PC-3 (cell line): ENCODE data around the gene NHSL1. TPM values are rescaled to one million over a fixed set of nuclear protein-coding genes. Genes with fewer than 3 reads are reported as not detected.
A peak's percentile ranks its signal among the peaks of the same experiment; 100 is the strongest.

Source experiments
- ATAC-seq: fragments of 200-7000 bp; cut with Tn5 transposase; 2 replicates; pipeline ENCODE4 v1.9.1; 2020; ENCODE audit warnings: mild to moderate bottlenecking, moderate library complexity
- BruUV-seq: library from RNA; stranded (reverse); fragments of 400-500 nt; replicated peaks from 2 replicates; lab custom pipeline; 2021; lab: Mats Ljungman, UMichigan
- CTCF ChIA-PET: fragments of 300-600 bp; sonication (Branson Sonifier 250); formaldehyde crosslinking; loops from one replicate; lab custom pipeline; 2022; ENCODE audit warnings: antibody characterized with exemption; lab: Charles Lee
- POLR2A ChIA-PET: fragments of 300-600 bp; sonication (Branson Sonifier 250); formaldehyde crosslinking; loops from one replicate; lab custom pipeline; 2022; ENCODE audit warnings: antibody characterized with exemption; ENCODE audit not compliant: unreplicated experiment; lab: Charles Lee
- DNase-seq: peaks from one replicate; pipeline ENCODE4 v3.0.0-alpha.2; 2015
- H2AFZ ChIP-seq: fragments of 300-600 bp; sonication (generic); 2 replicates; pipeline ENCODE4 v1.6.0; 2016; ENCODE audit warnings: antibody characterized with exemption, low read length
- H3F3A ChIP-seq: fragments of 300-600 bp; sonication (generic); one replicate; pipeline ENCODE4 v1.6.0; 2017; ENCODE audit warnings: antibody characterized with exemption, low read length, control low read depth, mild to moderate bottlenecking; ENCODE audit not compliant: unreplicated experiment
- H3K27ac ChIP-seq: fragments of 300-600 bp; sonication (generic); 2 replicates; pipeline ENCODE4 v1.5.1; 2016; ENCODE audit warnings: mild to moderate bottlenecking, low read length
- H3K27me3 ChIP-seq: fragments of 300-600 bp; sonication (generic); 2 replicates; pipeline ENCODE4 v1.6.1; 2016; ENCODE audit warnings: low read length, mixed read lengths
- H3K36me3 ChIP-seq: fragments of 300-600 bp; sonication (generic); 2 replicates; pipeline ENCODE4 v1.6.1; 2016; ENCODE audit warnings: low read depth, mixed run types, low read length, mixed read lengths
- H3K4me1 ChIP-seq: fragments of 300-600 bp; sonication (generic); 2 replicates; pipeline ENCODE4 v1.5.1; 2016; ENCODE audit warnings: low read length; ENCODE audit not compliant: insufficient read depth
- H3K4me2 ChIP-seq: fragments of 300-600 bp; sonication (generic); 2 replicates; pipeline ENCODE4 v1.6.0; 2016; ENCODE audit warnings: low read length
- H3K4me3 ChIP-seq: fragments of 300-600 bp; sonication (generic); 2 replicates; pipeline ENCODE4 v1.5.1; 2016; ENCODE audit warnings: mild to moderate bottlenecking, low read length, mixed read lengths
- H3K79me2 ChIP-seq: fragments of 300-600 bp; sonication (generic); 2 replicates; pipeline ENCODE4 v1.6.1; 2017; ENCODE audit warnings: low read length, mixed read lengths
- H3K9ac ChIP-seq: fragments of 300-600 bp; sonication (generic); 2 replicates; pipeline ENCODE4 v1.6.0; 2016; ENCODE audit warnings: mild to moderate bottlenecking, low read length
- H3K9me2 ChIP-seq: fragments of 300-600 bp; sonication (generic); replicated peaks from 2 replicates; pipeline ENCODE4 v1.6.1; 2016; ENCODE audit warnings: mixed run types, low read length, mixed read lengths
- H3K9me3 ChIP-seq: fragments of 300-600 bp; sonication (generic); 2 replicates; pipeline ENCODE4 v1.6.1; 2016; ENCODE audit warnings: low read length, mixed read lengths
- H4K20me1 ChIP-seq: fragments of 300-600 bp; sonication (generic); 2 replicates; pipeline ENCODE4 v1.6.1; 2016; ENCODE audit warnings: low read length, mixed read lengths
- EZH2 ChIP-seq: fragments of 300-600 bp; sonication (generic); IDR thresholded peaks from one replicate; pipeline ENCODE4 v1.6.1; 2017; ENCODE audit warnings: antibody characterized with exemption, mild to moderate bottlenecking, low read length; ENCODE audit not compliant: unreplicated experiment
- EZH2phosphoT487 ChIP-seq: fragments of 300-600 bp; sonication (generic); IDR thresholded peaks from 2 replicates; pipeline ENCODE4 v1.6.1; 2018; ENCODE audit warnings: mild to moderate bottlenecking, antibody characterized with exemption, low read length, borderline replicate concordance
- intact Hi-C: fragments of 100-400 bp; cut with micrococcal nuclease; formaldehyde crosslinking; loops from 2 replicates; pipeline ENCODE4 v1.9.0; 2023
- total RNA-seq: library from RNA; depleted of rRNA; stranded (reverse); fragments of >200 nt; gene quantifications from 2 replicates; pipeline ENCODE4 v1.2.3, GENCODE V29; 2014
- TF ChIP-seq, protein P1 (sequence below): fragments of 300-600 bp; sonication (generic); conservative IDR thresholded peaks from 2 replicates; pipeline ENCODE4 v1.5.1; 2017; ENCODE audit warnings: antibody characterized with exemption, low read depth, mild to moderate bottlenecking, low read length

Gene NHSL1
- total RNA-seq, 1 experiment from 2014 or later, result 4.8 TPM

DNA sequence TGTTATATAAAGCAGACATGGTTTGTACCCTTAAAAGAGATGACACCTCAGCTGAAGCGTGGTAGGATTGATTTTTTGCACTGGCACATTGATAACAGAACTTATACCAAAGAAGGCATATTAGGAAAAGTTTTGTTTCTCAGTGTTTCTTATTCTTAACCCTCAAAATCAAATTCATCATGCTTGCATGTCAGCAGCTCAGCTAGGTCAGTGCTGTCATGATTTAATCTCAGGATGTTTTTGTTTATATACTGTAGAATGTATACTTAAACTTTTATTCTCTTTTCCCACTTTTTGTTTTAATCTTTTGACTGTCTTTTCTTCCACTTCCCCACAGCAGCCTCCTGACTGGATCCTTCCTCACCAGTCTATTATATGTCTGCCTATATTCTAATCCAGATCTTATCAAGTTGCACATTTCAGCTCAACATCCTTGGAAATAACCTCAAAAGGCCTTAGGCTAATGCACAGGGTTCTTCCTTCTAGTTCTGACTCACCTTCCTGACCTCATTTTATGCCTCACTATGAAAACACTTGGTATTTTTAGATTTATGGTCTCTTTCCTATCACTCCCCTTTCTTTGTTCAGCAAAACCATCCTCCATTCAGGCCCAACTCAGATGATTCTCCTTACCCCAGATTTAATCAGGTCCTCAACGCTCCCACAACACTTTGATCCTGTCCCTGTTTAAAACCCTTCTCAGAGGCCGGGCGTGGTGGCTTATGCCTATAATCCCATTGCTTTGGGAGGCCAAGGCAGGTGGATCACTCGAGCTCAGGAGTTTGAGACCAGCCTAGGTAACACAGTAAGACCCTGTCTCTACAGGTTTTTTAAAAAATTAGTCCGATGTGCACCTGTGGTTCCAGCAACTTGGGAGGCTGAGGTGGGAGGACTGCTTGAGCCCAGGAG is 88.1 kb downstream of the NHSL1 start:
- Histone ChIP-seq H3K9me3 (no peaks in the 10 kb centered on the region), H3K36me3 (peaks cover 29% of the 10 kb centered on the region), H3K4me3 (no peak overlapping the region), H3K4me1 (peaks cover 25% of the 10 kb centered on the region), H3K9me2 (no peaks in the 10 kb centered on the region), H3K27ac (peak overlapping the region; percentile 91), H3K4me2 (peak overlapping the region; percentile 38), H3K27me3 (no peaks in the 10 kb centered on the region), H3K9ac (peak overlapping the region; percentile 58), H3K79me2 (no peaks in the 10 kb centered on the region), H4K20me1 (no peaks in the 10 kb centered on the region), H3F3A (no peaks in the 10 kb centered on the region), H2AFZ (no peak overlapping the region)
- ChIA-PET CTCF (no interaction called here), POLR2A (no interaction called here)
- BruUV-seq, result TSS peak; percentile 53
- peak; percentile 91 for DNase-seq
- ATAC-seq, result peak; percentile 93
- TF ChIP-seq, protein P1, sequence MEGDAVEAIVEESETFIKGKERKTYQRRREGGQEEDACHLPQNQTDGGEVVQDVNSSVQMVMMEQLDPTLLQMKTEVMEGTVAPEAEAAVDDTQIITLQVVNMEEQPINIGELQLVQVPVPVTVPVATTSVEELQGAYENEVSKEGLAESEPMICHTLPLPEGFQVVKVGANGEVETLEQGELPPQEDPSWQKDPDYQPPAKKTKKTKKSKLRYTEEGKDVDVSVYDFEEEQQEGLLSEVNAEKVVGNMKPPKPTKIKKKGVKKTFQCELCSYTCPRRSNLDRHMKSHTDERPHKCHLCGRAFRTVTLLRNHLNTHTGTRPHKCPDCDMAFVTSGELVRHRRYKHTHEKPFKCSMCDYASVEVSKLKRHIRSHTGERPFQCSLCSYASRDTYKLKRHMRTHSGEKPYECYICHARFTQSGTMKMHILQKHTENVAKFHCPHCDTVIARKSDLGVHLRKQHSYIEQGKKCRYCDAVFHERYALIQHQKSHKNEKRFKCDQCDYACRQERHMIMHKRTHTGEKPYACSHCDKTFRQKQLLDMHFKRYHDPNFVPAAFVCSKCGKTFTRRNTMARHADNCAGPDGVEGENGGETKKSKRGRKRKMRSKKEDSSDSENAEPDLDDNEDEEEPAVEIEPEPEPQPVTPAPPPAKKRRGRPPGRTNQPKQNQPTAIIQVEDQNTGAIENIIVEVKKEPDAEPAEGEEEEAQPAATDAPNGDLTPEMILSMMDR, result no peak
- TF ChIP-seq EZH2 (no peak), EZH2phosphoT487 (no peak)
- intact Hi-C loops, result loop anchor here (5.0 kb wide), 2 partner anchors 124 to 294 kb away; no protein-coding TSS in a partner anchor

DNA sequence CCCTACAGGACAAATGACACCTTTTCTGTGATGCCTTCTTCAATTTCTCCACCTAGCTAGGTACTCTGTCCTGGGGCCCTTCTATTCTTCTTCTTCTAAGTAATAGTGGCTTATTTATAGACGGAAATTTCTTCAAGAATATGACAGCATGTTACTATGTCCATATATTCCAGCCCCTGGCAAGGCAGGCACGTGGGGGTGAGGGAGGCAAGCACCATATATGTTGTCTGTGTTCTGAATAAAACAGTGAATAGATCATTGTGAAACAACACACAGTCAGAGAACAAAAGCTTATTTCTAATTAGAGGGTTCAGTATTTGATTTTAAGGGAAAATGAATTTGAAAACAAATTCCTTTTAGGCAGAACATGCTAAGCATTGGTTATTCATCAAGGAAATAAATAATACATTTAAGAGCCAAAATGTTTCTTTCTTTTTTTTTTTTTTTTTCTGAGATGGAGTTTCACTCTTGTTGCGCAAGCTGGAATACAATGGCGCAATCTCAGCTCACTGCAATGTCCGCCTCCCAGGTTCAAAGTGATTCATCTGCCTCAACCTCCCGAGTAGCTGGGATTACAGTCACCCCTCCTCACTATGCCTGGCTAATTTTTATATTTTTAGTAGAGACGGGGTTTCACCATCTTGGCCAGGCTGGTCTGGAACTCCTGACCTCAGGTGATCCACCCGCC is 89.1 kb downstream of the NHSL1 start:
- Histone ChIP-seq H3K27ac (peak overlapping the region; percentile 91), H3K4me1 (peaks cover 36% of the 10 kb centered on the region), H3K79me2 (peaks cover 3% of the 10 kb centered on the region), H2AFZ (no peak overlapping the region), H3K9ac (no peak overlapping the region), H3K9me2 (no peaks in the 10 kb centered on the region), H3K4me3 (no peak overlapping the region), H4K20me1 (no peaks in the 10 kb centered on the region), H3K4me2 (peak overlapping the region; percentile 29; the same call in 1 of the 2 replicates), H3K9me3 (no peaks in the 10 kb centered on the region), H3K27me3 (no peaks in the 10 kb centered on the region), H3F3A (no peaks in the 10 kb centered on the region), H3K36me3 (peaks cover 35% of the 10 kb centered on the region)
- intact Hi-C loops, result loop anchor here (5.0 kb wide), 2 partner anchors 123 to 293 kb away; no protein-coding TSS in a partner anchor
- TF ChIP-seq EZH2phosphoT487 (no peak), EZH2 (no peak)
- TF ChIP-seq, protein P1, result no peak
- no peak for ATAC-seq
- no TSS peak for BruUV-seq
- ChIA-PET POLR2A (no interaction called here), CTCF (interaction anchor here (1.6 kb wide), 1 partner anchor 294 kb away, joined by 3 read pairs; no protein-coding TSS in a partner anchor)
- DNase-seq, result no peak
